IPS DF 4.7 (cell line): ENCODE results near the gene NYAP2.

Experiments used
- DNase-seq: peaks from one replicate; pipeline ENCODE4 v3.0.0-alpha.2; 2013; ENCODE audit warnings: low spot score; ENCODE audit errors: extremely low read depth

The NYAP2 gene

DNA sequence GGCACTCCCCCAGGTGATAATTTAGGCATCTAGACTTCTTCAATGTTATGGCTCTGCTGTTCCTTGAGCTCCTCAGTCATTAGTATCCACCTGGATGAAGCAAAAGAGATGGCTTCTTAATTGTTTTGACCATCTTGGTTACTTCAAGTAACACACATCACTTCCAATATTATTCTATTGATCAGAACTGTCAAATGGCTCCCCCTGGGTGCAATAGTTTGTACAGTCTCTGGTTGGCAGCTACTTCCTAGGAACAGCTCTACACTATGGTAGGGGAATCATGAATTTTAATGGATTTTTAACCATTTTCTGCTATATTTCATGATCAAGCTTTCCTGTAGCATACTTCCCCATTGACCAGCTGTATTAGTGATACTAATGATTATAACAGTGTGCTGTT lies 157.0 kb downstream of the NYAP2 start:
- no peak for DNase-seq

DNA sequence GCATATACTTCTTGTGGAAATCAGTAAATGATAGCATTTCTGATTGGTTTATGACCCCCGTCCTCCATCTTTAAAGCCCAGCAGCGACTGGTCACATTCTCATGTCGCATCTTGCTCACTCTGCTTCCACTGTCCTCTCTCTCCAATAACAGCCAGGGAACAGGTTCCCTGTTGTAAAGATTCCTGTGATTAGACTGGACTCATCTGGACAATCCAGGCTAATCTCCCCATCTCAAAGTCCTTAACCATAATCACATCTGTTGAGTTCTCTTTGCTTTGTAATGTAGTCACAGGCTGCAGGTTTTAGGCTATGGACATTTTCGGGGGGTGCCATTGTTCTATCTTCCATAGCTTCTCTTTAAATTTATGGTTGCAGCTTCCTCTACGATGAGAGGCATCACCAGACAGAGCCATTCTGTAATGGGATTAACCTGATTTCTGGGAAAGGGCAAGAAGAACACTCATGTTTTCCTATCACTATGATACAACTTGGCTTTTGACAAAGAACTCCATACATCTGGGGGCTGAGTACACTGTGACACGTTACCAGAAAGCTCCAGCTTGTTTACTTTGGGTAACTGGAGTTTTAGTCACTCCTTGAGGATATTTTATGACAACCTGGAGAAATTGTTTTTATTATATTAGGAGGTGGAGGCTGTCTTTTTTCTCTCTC lies 159.0 kb downstream of the NYAP2 start:
- DNase-seq: no peak

DNA sequence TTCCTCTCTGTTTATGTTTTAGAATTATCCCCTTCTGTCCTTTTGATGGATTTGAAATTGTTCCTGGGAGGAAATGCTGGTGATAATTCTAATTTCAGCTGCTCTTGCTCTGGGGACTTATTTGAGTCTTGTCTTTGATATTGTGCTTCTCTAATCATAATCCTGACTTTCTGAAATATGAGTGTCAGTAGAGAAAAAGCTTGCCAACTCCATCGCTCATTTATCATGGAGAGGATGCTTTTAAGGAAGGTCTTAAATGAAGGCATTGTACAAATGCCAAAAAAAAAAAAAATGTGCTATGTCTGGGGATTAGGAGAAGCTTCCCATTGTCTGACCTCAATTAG lies 159.5 kb downstream of the NYAP2 start:
- no peak for DNase-seq

DNA sequence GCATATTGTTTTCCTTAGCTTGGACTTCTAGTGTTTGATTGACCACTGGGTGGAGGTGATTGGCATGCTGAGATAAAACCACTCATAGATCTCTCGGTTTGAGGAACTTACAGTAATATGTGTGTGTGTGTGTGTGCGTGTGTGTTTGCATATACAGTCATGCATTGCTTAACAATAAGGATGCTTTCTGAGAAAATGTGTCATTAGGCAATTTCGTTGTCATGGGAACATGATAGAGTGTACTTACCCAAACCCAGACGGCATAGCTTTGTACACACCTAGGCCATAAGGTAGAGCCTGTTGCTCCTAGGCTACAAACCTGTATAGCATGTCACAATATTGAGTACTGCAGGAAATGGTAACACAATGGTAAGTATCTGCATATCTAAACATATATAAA lies 167.3 kb downstream of the NYAP2 start:
- DNase-seq: no peak

- DNase-seq: no peak
Observed at GRCh38 chr2:225569995-225570394, 170.5 kb downstream of the NYAP2 start.

GRCh38 chr2:225573603-225574002 lies 174.1 kb downstream of the NYAP2 start:
- no peak for DNase-seq

- DNase-seq: no peak
Observed at GRCh38 chr2:225574582-225575138, 175.2 kb downstream of the NYAP2 start.

- no peak for DNase-seq
Observed at GRCh38 chr2:225581135-225581534, 181.6 kb downstream of the NYAP2 start.

DNA sequence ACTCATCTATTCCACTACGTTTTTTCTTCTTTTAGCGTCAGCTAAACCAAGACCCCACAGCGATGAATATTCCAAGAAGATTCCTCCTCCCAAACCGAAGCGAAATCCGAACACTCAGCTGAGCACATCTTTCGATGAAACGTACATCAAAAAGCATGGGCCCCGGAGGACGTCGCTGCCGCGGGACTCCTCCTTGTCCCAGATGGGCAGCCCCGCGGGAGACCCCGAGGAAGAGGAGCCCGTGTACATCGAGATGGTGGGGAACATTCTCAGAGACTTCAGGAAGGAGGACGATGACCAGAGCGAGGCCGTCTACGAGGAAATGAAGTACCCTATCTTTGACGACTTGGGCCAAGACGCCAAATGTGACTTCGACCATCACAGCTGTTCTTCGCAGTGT lies 182.4 kb downstream of the NYAP2 start:
- DNase-seq: no peak

DNA sequence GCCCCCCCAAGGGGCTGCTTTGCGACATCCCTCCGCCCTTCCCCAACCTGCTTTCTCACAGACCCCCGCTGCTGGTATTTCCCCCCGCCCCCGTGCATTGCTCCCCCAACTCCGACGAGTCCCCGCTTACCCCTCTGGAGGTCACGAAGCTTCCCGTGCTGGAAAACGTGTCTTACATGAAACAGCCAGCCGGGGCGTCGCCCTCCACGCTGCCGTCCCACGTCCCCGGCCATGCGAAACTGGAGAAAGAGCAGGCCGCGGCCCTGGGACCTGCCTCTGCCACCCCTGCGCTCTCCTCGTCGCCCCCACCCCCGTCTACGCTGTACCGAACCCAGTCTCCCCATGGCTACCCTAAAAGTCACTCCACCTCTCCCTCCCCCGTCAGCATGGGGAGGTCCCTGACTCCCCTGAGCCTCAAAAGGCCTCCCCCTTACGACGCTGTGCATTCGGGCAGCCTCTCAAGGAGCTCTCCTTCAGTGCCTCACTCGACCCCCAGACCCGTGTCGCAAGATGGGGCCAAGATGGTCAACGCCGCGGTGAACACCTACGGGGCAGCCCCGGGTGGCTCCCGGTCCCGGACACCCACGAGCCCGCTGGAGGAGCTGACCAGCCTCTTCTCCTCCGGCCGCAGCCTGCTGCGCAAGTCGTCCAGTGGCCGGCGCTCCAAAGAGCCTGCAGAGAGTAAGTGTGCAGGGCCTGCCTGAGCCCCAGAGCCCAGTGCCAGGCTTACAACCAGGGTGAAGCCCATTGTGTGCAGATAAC lies 183.0 kb downstream of the NYAP2 start:
- no peak for DNase-seq

- DNase-seq: no peak
Observed at GRCh38 chr2:225584796-225585195, 185.3 kb downstream of the NYAP2 start.

GRCh38 chr2:225590932-225591331 lies 191.4 kb downstream of the NYAP2 start:
- no peak for DNase-seq

DNA sequence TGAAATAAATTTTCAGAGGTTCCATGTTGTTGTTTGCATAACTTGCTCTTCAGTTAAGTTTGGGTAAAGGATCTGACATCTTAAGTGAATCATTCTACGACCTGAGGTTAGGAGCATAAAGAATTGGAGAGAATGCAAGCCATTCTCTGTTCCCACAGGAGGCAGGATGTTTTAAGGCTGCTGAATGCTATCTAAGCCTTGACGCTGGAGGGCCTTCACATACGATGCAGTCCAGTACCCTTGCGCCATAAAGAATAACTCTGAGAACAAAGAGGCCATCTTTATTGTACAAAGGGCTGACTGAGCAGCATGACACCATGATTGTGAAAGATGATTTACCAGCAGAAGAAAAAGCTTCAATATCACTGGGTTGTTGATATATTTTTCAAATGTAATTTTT lies 198.4 kb downstream of the NYAP2 start:
- no peak for DNase-seq

DNA sequence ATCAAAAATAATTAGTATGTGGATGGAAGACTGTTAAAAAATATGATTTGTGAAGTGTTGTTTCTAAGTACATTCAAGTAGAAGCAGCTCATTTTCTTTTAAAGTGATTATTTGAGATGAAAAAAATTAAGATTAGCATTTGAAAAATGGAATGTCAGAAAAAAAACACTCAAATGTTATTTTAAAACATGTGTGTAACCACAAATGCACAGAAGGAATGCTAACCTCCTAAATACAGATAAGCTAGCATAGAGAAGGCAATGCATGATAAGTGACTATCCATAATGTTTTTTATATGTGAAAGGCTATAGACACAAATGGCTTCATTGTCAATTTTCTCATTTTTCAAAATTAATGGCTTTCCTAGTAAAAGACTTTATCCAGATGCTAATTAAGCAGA lies 198.9 kb downstream of the NYAP2 start:
- no peak for DNase-seq

GRCh38 chr2:225598897-225599296 lies 199.4 kb downstream of the NYAP2 start:
- no peak for DNase-seq

GRCh38 chr2:225599856-225600255 lies 200.3 kb downstream of the NYAP2 start:
- DNase-seq: no peak

DNA sequence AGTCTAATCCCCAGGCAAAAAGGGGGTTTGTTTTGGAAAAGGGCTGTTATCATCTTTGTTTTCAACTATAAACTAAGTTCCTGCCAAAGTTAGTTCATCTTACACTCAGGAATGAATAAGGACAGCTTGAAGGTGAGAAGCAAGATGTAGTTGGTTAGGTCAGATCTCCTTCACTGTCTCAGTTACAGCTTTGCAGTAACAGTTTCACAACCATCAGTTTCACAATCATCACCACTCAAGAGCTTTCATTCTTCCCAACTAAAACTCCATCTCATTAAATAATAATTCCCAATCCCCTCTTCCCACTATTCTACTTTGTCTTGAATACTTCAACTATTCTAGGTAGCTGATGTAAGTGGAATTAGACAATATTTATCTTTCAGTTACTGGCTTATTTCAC lies 200.9 kb downstream of the NYAP2 start:
- no peak for DNase-seq

DNA sequence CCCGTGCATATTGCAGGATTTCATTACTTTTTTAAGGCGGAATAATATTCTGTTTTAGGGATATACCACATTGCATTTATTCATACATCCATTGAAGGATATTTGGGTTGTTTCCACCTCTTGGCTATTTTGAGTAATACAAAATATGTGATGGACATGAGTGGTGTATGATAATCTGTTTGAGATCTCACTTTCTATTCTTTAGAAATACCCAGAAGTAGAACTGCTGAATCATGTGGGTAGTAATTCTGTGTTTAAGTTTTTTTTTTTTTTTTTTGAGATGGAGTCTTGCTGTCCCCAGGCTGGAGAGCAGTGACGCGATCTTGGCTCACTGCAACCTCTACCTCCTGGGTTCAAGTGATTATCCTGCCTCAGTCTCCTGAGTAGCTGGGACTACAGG lies 201.4 kb downstream of the NYAP2 start:
- no peak for DNase-seq

DNA sequence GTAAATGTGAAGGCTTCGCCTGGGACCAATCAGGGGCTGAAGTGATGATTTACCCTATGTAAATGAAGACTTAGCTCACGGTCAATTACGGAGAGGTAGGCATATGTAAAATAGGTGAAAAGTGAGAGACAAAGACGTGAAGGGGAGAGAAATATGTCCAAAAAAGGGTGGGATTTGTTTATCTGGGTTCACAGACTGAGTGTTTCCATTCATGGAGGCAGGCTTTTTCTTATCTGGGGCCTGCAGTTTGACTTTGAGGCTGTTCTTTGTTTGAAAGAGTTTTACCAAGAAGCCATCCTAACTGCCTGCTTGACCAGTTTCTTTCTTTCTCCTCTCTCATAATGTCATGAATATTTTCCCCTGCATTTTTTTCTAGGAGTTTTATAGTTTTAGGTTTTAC lies 202.7 kb downstream of the NYAP2 start:
- no peak for DNase-seq

GRCh38 chr2:225608136-225608535 lies 208.6 kb downstream of the NYAP2 start:
- DNase-seq: no peak

DNA sequence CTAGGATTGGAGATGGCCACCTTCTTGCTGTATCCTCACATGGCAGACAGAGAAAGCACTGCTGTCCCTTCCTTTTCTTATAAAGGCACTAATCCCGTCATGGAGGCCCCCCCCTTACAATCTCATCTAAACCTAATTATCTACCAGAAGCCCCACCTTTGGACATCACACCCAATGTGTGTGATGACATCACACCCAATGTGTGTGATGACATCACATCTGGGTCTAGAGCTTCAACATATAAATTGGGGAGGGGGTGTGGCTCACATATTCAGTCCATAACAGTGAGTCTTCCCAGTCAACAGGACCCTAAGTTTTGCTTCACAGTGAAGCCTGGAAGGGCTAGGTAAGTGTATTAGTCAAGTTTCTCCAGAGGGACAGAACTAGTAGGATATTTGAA lies 213.1 kb downstream of the NYAP2 start:
- no peak for DNase-seq

DNA sequence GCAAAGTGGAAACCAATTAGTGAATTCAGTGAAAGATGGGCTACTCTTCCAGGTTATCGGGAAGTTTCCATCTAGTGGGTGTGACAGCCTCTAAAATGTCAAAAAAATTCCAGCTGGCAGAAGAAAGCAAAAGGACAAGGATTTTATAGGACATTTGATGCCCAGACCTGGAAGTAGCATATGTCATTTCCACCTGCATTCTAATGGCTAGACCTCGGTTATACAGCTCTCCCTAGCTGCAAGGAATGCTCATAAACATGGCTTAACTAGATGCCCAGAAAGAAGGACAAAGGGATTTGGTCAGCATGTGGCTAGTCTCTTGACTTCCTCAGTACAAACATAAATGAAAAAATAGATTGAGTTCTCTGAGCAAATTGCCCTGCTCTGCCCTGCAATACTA lies 215.4 kb downstream of the NYAP2 start:
- DNase-seq: no peak

DNA sequence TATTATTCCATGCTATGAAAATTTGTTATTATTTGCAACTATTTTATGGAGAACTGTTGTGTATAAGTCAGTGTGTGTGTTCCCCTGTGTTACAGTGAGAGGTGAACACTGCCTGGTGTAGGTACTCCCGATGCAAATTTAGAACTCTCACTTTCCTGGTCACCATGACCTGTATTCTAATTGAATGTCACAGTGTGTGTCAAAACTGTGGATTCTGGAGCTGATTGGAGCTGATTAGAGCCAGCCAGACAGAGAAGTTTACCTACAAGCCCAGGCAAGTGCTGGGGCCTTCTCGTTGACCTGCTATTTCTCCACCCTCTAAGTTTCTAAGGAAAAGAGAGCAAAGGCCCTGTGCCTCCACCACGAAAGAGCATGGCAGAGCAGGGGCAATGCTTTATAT lies 216.0 kb downstream of the NYAP2 start:
- no peak for DNase-seq
